IPS-NIHi7 (cell line): Measurements from ENCODE around the gene MYCN.
A peak's percentile ranks its signal among the peaks of the same experiment; 100 is the strongest.

ENCODE experiments used
- DNase-seq: peaks from one replicate; pipeline ENCODE4 v3.0.0; 2012; ENCODE audit warnings: mixed read lengths; ENCODE audit errors: extremely low spot score

The MYCN gene

GRCh38 chr2:15976354-15976753 lies 36.0 kb downstream of the MYCN start:
- no peak for DNase-seq

- no peak for DNase-seq
These were observed 38.9 kb downstream of the MYCN start for GRCh38 chr2:15979051-15979758.

GRCh38 chr2:15979759-15980604 lies 39.6 kb downstream of the MYCN start:
- no peak for DNase-seq

GRCh38 chr2:15980605-15981098 lies 40.3 kb downstream of the MYCN start:
- DNase-seq = peak; percentile 74

GRCh38 chr2:15981646-15982045 lies 41.3 kb downstream of the MYCN start:
- no peak for DNase-seq

GRCh38 chr2:15982285-15983044 lies 42.1 kb downstream of the MYCN start:
- DNase-seq = no peak

- DNase-seq = no peak
These were observed 43.1 kb downstream of the MYCN start for GRCh38 chr2:15983496-15983895.

GRCh38 chr2:15984368-15985255 lies 44.3 kb downstream of the MYCN start:
- DNase-seq = no peak

GRCh38 chr2:15985531-15985930 lies 45.2 kb downstream of the MYCN start:
- no peak for DNase-seq

GRCh38 chr2:15986068-15986560 lies 45.8 kb downstream of the MYCN start:
- DNase-seq = no peak

GRCh38 chr2:15986644-15987043 lies 46.3 kb downstream of the MYCN start:
- DNase-seq = no peak

GRCh38 chr2:15988733-15989132 lies 48.4 kb downstream of the MYCN start:
- DNase-seq = no peak

GRCh38 chr2:15989559-15989958 lies 49.2 kb downstream of the MYCN start:
- no peak for DNase-seq

GRCh38 chr2:15990151-15991101 lies 50.1 kb downstream of the MYCN start:
- no peak for DNase-seq

- no peak for DNase-seq
These were observed 50.9 kb downstream of the MYCN start for GRCh38 chr2:15991231-15991630.

GRCh38 chr2:15992457-15993231 lies 52.3 kb downstream of the MYCN start:
- no peak for DNase-seq

- DNase-seq = no peak
These were observed 52.9 kb downstream of the MYCN start for GRCh38 chr2:15993232-15993610.

- no peak for DNase-seq
These were observed 53.3 kb downstream of the MYCN start for GRCh38 chr2:15993666-15994065.

- no peak for DNase-seq
These were observed 55.3 kb downstream of the MYCN start for GRCh38 chr2:15995603-15996002.
